GM12878 (cell line): ENCODE measurements around the gene MAP3K10. TPM values are rescaled to one million over a fixed set of nuclear protein-coding genes. Genes with fewer than 3 reads are reported as not detected.

Experiments
- ATAC-seq: fragments of 200-7000 bp; cut with Tn5 transposase; 3 replicates; pipeline ENCODE4 v1.9.1; 2020; ENCODE audit warnings: mild to moderate bottlenecking, moderate library complexity
- BruUV-seq: library from RNA; stranded (reverse); fragments of 400-500 nt; replicated peaks from 2 replicates; lab custom pipeline; 2021; lab: Mats Ljungman, UMichigan
- CTCF ChIA-PET: fragments of 300-600 bp; sonication (Branson Sonifier 250); formaldehyde crosslinking; extraction: SDS; loops from one replicate; lab custom pipeline; 2021; ENCODE audit warnings: inconsistent platforms; lab: Yijun Ruan, JAX
- POLR2A ChIA-PET: fragments of 350-600 bp; formaldehyde crosslinking; extraction: SDS; loops from one replicate; lab custom pipeline; 2021; ENCODE audit warnings: inconsistent platforms; lab: Charles Lee
- RAD21 ChIA-PET: fragments of 300-600 bp; sonication (Branson Sonifier 250); formaldehyde crosslinking; loops from one replicate; lab custom pipeline; 2023; ENCODE audit warnings: antibody characterized with exemption; ENCODE audit not compliant: unreplicated experiment; lab: Charles Lee
- SMC1A ChIA-PET: fragments of 300-600 bp; sonication (Branson Sonifier 250); formaldehyde crosslinking; loops from one replicate; lab custom pipeline; 2023; ENCODE audit not compliant: unreplicated experiment, uncharacterized antibody; lab: Charles Lee
- DNase-seq: peaks from one replicate; pipeline ENCODE4 v3.0.0-alpha.2; 2011; ENCODE audit warnings: low read depth, low spot score
- FAIRE-seq: peaks from 3 replicates; lab custom pipeline; 2011; peaks lifted over from hg19 to GRCh38; lab: Jason Lieb, UNC
- H2AFZ ChIP-seq: 2 replicates; pipeline ENCODE4 v1.6.0; 2011; ENCODE audit warnings: low read depth, low read length, control low read depth; ENCODE audit not compliant: control insufficient read depth
- H3K27ac ChIP-seq: 2 replicates; pipeline ENCODE4 v1.5.1; 2011; ENCODE audit warnings: control low read depth; ENCODE audit not compliant: control insufficient read depth, insufficient read depth
- H3K27me3 ChIP-seq, 2 experiments: replicated peaks in 1 of 2; 2 replicates each; pipeline versions ENCODE4 v1.6.0 to v1.6.1; 2011; ENCODE audit warnings: low read length in 1 of 2; ENCODE audit not compliant: control insufficient read depth in 2 of 2, insufficient read depth in 2 of 2
- H3K36me3 ChIP-seq, 2 experiments: 2 replicates each; pipeline ENCODE4 v1.5.1; 2011; ENCODE audit warnings: low read length in 1 of 2; ENCODE audit not compliant: control insufficient read depth in 2 of 2, insufficient read depth in 2 of 2
- H3K4me1 ChIP-seq: 2 replicates; pipeline ENCODE4 v1.6.1; 2011; ENCODE audit warnings: mild to moderate bottlenecking, low read length, moderate library complexity, mixed read lengths; ENCODE audit not compliant: control insufficient read depth, insufficient read depth
- H3K4me2 ChIP-seq: 2 replicates; pipeline ENCODE4 v1.6.0; 2011; ENCODE audit warnings: control low read depth; ENCODE audit not compliant: control insufficient read depth, insufficient read depth
- H3K4me3 ChIP-seq: fragments of 200-600 bp; sonication (generic); 2 replicates; pipeline ENCODE4 v1.5.1; 2016
- H3K79me2 ChIP-seq: 2 replicates; pipeline ENCODE4 v1.6.0; 2011; ENCODE audit warnings: low read length; ENCODE audit not compliant: control insufficient read depth, insufficient read depth
- H3K9ac ChIP-seq: 2 replicates; pipeline ENCODE4 v1.8.0; 2011; ENCODE audit warnings: low read length, control low read depth, mixed read lengths; ENCODE audit not compliant: control insufficient read depth, insufficient read depth
- H3K9me3 ChIP-seq: replicated peaks from 3 replicates; pipeline ENCODE4 v1.5.1; 2011; ENCODE audit warnings: mild to moderate bottlenecking, low read length; ENCODE audit not compliant: control insufficient read depth, insufficient read depth
- H4K20me1 ChIP-seq: 2 replicates; pipeline ENCODE4 v1.6.0; 2011; ENCODE audit not compliant: control insufficient read depth, insufficient read depth
- CEBPZ ChIP-seq: fragments of 150-350 bp; IDR thresholded peaks from 2 replicates; pipeline ENCODE4 v1.6.1; 2016; ENCODE audit warnings: low read depth, low read length
- POLR2A ChIP-seq: IDR thresholded peaks from 2 replicates; pipeline ENCODE4 v1.6.1; 2011; ENCODE audit warnings: low read depth, mild to moderate bottlenecking, low read length
- RELA ChIP-seq: fragments of 450-650 bp; IDR thresholded peaks from 2 replicates; pipeline ENCODE4 v1.8.0; 2014; ENCODE audit warnings: borderline replicate concordance; ENCODE audit not compliant: partially characterized antibody
- WGBS: methylation state at CpG from one replicate; pipeline ENCODE4 v1.1.6; 2016; ENCODE audit warnings: low lambda C conversion rate; ENCODE audit not compliant: insufficient replicate concordance, insufficient coverage; ENCODE audit errors: missing lambda C conversion rate; 5-methylcytosine and 5-hydroxymethylcytosine counted together
- in situ Hi-C: fragments of 300-500 bp; cut with MboI; formaldehyde crosslinking; loops from 9 replicates; pipeline ENCODE4 v1.14.3; 2018; ENCODE audit warnings: mixed read lengths
- intact Hi-C: fragments of 100-400 bp; cut with micrococcal nuclease; formaldehyde crosslinking; loops from one replicate; pipeline ENCODE4 v1.14.2; 2022; ENCODE audit not compliant: unreplicated experiment
- polyA plus RNA-seq, 11 experiments: library from polyadenylated mRNA; depleted of rRNA in 4 of 11; unstranded in 6 of 11; stranded (reverse) in 5 of 11; fragments of >200 nt; fragmentation: Nextera tagmentation in 4 of 11; fragmentation: Illumina TruSeq in 1 of 11; extraction: Ambion mirVana in 4 of 11; extraction: Trizol in 1 of 11; gene quantifications; 1 replicate in 1 of 11; 2 replicates in 10 of 11; pipeline versions ENCODE4 v1.2.1 to v1.2.3, GENCODE V29; 2011 to 2016; ENCODE audit warnings: inconsistent platforms in 2 of 11, missing spikeins in 2 of 11, low read depth in 1 of 11
- total RNA-seq, 4 experiments: library from RNA; depleted of rRNA in 3 of 4; stranded (reverse); fragments of >200 nt in 3 of 4; fragmentation: Illumina TruSeq in 1 of 4; extraction: Trizol in 1 of 4; gene quantifications; 2 replicates each; pipeline versions ENCODE4 v1.2.1 to v1.2.3, GENCODE V29; 2013 to 2021
- TF ChIP-seq, protein P1 (sequence below): fragments of 450-650 bp; conservative IDR thresholded peaks from 2 replicates; pipeline ENCODE4 v1.6.1; 2017; ENCODE audit warnings: mild to moderate bottlenecking, moderate library complexity
- TF ChIP-seq, protein P2 (sequence below): IDR thresholded peaks from 2 replicates; pipeline ENCODE4 v1.6.1; 2012; ENCODE audit warnings: low read depth, low read length, improper control_type of control experiment

The MAP3K10 gene
- total and polyA plus RNA-seq, 10 of the 15 experiments (the other 5 are each of a cell fraction or from before 2014, with no cell fraction given) = 0.11 to 16.6 (median 2.6) TPM

- TF ChIP-seq CEBPZ (no peak), RELA (no peak)
- TF ChIP-seq, protein P1, sequence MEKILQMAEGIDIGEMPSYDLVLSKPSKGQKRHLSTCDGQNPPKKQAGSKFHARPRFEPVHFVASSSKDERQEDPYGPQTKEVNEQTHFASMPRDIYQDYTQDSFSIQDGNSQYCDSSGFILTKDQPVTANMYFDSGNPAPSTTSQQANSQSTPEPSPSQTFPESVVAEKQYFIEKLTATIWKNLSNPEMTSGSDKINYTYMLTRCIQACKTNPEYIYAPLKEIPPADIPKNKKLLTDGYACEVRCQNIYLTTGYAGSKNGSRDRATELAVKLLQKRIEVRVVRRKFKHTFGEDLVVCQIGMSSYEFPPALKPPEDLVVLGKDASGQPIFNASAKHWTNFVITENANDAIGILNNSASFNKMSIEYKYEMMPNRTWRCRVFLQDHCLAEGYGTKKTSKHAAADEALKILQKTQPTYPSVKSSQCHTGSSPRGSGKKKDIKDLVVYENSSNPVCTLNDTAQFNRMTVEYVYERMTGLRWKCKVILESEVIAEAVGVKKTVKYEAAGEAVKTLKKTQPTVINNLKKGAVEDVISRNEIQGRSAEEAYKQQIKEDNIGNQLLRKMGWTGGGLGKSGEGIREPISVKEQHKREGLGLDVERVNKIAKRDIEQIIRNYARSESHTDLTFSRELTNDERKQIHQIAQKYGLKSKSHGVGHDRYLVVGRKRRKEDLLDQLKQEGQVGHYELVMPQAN = no peak
- TF ChIP-seq, all 136 proteins: peak for 0
Measured at GRCh38 chr19:40229926-40230417, 38.7 kb downstream of the MAP3K10 start (continued).

GRCh38 chr19:40231057-40231456, 39.8 kb downstream of the MAP3K10 start:
- ChIA-PET CTCF (interaction anchor here (1.2 kb wide), 1 partner anchor 91 kb away, joined by 4 read pairs; no protein-coding TSS in a partner anchor), POLR2A (interaction anchor here (0.7 kb wide), 1 partner anchor 293 kb away, joined by 3 read pairs; no protein-coding TSS in a partner anchor), SMC1A (no interaction called here), RAD21 (no interaction called here)
- H2AFZ ChIP-seq = no peak overlapping the region
- no peaks in the 10 kb centered on the region for H3K9me3 ChIP-seq
- H3K4me3 ChIP-seq = no peak overlapping the region
- peaks cover 0 to 7% of the 10 kb centered on the region in 2 experiments; a peak in 3 of 4 replicates for H3K27me3 ChIP-seq
- peaks cover 5 to 16% of the 10 kb centered on the region in 2 experiments; a peak in 3 of 4 replicates for H3K36me3 ChIP-seq
- WGBS = 85% methylated on average over 6 of the region's 6 CpGs
- no peak overlapping the region for H3K9ac ChIP-seq
- ATAC-seq = no peak
- intact Hi-C loops = no loop called here
- no peaks in the 10 kb centered on the region for H3K79me2 ChIP-seq
- no peak for FAIRE-seq
- no peaks in the 10 kb centered on the region for H3K4me1 ChIP-seq
- TSS peak; percentile 31 for BruUV-seq
- no peaks in the 10 kb centered on the region for H4K20me1 ChIP-seq
- in situ Hi-C loops = no loop called here
- DNase-seq = no peak
- TF ChIP-seq POLR2A = peak; percentile 23; the same call in 1 of the 2 replicates
- TF ChIP-seq, protein P2, sequence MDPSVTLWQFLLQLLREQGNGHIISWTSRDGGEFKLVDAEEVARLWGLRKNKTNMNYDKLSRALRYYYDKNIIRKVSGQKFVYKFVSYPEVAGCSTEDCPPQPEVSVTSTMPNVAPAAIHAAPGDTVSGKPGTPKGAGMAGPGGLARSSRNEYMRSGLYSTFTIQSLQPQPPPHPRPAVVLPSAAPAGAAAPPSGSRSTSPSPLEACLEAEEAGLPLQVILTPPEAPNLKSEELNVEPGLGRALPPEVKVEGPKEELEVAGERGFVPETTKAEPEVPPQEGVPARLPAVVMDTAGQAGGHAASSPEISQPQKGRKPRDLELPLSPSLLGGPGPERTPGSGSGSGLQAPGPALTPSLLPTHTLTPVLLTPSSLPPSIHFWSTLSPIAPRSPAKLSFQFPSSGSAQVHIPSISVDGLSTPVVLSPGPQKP = no peak
- H3K27ac ChIP-seq = no peak overlapping the region
- no peak overlapping the region for H3K4me2 ChIP-seq
